ENCODE results near the gene CUBN.
"Not testable (repeated sequence)": the region's sequence is repeated elsewhere in the genome, so short reads cannot be mapped to it uniquely, and the experiment has no call there.

The CUBN gene

GRCh38 chr10:17031637-17032635 is 97.7 kb downstream of the CUBN start:
- DNase-seq: no peak

DNA sequence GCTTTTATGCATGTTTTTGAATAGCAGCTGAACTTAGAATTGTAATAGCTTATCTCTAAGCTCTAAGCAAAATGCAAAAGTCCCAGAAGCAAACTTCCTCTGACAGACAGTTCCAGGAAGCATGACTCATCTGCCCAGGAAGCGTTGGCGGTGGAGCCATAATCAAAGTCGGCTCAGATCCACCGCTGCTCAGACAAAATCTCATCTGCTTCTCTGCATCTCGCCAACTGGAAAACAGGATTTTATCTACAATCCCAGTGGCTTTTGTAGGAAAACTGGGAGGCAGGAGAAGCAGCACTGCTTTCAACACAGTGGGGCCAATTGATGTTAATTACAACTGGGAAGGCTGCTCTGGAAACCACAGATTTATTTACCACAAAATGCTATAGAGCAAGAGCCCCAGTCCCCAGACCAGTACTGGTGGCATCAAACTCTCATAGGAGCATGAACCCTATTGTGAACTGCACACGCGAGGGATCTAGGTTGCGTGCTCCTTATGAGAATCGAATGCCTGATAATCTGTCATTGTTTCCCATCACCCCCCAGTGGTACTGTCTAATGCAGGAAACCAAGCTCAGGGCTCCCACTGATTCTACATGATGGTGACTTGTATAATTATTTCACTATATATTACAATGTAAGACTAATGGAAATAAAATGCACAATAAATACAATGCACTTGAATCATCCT is 99.9 kb downstream of the CUBN start:
- DNase-seq: no peak

- no peak for DNase-seq
These were observed 100.4 kb downstream of the CUBN start for GRCh38 chr10:17029239-17029580.

DNA sequence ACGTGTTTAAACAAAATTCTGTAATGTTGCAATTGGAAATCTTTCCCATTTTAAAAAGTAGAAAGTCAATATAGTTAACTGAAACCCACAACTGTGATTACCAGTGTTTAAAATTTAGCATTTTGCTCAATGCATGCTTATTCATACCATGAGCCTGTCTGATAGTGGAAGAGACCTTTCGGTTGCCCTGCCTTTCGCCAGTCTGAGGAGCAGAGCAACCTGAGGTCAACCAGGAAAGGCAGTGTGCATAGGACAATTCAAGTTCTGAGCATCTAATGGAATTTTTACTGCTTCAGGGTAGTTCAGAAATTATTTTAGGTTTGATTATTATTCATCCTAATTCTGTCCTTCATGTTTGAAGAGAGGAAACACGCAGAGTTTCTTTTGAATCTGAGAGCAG is 100.8 kb downstream of the CUBN start:
- no peak for DNase-seq

- no peak for DNase-seq
These were observed 102.7 kb downstream of the CUBN start for GRCh38 chr10:17026686-17027485.

- DNase-seq: no peak
These were observed 103.9 kb downstream of the CUBN start for GRCh38 chr10:17025444-17026295.

DNA sequence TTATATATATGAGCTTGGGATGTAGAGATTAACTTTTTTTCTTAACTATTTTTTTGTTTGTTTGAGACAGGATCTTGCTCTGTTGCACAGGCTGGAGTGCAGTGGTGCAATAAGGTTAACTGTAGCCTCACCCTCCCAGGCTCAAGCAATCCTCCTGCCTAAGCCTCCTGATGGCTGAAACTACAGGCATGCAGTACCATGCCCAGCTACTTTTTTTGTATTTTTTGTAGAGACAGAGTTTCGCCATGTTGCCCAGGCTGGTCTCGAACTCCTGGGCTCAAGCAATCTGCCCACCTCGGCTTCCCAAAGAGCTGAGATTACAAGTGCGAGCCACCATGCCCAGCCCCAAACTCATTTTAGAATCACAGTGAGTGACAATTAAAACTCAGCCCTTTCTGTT is 105.2 kb downstream of the CUBN start:
- DNase-seq: no peak

DNA sequence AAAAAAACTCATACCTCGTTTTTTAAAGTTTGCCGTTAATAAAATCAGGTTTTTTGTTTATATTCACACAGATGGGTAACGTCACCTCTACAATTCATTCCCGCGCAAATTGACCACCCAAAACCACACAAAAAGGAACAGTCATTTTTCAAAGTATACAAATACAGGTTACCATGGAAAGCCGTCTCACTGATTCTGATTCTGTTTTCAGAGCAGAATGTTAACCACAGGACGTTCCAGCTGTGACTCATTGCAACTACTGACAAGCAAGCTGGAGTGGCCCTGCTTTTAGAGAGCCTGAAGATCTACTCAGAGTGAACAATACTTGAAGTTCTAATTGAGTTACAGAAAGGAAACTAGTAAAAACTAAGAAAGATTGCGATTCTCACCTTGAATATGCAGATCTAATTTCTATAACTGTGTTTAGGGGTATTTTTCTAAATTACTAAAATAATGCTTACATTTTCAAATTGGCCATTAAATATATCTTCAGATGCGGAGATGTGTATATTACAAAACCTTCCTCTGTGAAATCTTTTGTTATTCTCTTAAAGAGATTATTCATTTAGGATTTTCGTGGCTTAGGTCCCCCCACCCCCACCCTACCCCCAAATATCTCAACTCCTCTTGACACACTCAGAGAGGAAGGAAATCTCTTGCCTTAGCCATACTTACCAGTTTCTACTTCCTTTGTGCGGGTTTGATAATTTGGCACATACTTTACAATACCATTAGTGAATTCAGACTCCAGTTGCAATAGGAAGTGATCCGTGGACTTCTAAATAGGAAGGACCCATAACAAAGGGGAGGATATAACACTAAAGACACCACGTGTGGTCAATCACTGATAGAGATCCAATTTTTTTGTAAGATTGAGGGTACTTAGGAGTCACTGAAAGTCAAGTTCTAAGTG is 106.0 kb downstream of the CUBN start:
- DNase-seq: no peak

DNA sequence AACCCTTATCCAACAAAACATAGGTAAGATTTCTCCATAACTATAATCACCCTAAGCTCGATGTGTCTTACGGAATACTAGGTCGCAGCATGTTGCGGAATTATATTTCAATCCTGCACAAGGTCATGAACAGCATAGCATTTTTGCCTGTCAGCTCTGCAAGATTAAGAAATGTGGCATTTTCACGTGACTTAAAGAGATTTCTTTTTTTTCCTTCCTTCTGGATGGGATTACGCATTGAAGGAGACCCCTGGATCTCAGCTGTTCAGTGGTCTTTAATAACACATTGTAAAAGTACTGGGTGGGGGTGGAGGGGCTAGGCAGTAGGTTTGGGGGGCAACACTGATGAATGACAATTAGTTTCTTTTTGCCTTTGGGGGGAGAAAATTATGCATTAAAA is 106.7 kb downstream of the CUBN start:
- DNase-seq: no peak

- no peak for DNase-seq
These were observed 107.2 kb downstream of the CUBN start for GRCh38 chr10:17022466-17022825.

- DNase-seq: no peak
These were observed 107.8 kb downstream of the CUBN start for GRCh38 chr10:17021656-17022465.

GRCh38 chr10:17019696-17020095 is 109.9 kb downstream of the CUBN start:
- DNase-seq: no peak

- not testable (repeated sequence) for DNase-seq
These were observed 116.3 kb downstream of the CUBN start for GRCh38 chr10:17013131-17013983.

DNA sequence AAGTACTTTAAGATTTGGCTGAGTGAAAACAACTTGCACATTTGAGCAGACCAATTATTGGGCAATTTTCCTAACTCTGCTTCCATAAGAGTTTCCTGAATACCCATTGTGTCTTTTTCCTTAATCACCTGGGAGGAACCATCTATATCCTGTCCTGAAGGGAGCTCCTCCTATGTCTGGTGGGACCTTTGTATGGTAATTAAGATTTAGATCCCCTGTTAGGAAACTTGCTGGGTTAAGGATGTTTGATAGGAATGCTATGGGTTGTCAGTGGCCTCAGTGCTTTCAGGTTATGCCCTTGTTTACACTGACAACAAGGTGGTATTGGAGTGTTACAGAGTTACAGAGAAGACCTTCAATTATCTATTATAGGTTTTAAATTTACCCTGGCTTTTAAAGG is 116.9 kb downstream of the CUBN start:
- DNase-seq: not testable (repeated sequence)

- DNase-seq: no peak
These were observed 119.1 kb downstream of the CUBN start for GRCh38 chr10:17010363-17011145.

- DNase-seq: no peak
These were observed 120.4 kb downstream of the CUBN start for GRCh38 chr10:17009212-17009700.

GRCh38 chr10:17007418-17007770 is 122.2 kb downstream of the CUBN start:
- DNase-seq: no peak

DNA sequence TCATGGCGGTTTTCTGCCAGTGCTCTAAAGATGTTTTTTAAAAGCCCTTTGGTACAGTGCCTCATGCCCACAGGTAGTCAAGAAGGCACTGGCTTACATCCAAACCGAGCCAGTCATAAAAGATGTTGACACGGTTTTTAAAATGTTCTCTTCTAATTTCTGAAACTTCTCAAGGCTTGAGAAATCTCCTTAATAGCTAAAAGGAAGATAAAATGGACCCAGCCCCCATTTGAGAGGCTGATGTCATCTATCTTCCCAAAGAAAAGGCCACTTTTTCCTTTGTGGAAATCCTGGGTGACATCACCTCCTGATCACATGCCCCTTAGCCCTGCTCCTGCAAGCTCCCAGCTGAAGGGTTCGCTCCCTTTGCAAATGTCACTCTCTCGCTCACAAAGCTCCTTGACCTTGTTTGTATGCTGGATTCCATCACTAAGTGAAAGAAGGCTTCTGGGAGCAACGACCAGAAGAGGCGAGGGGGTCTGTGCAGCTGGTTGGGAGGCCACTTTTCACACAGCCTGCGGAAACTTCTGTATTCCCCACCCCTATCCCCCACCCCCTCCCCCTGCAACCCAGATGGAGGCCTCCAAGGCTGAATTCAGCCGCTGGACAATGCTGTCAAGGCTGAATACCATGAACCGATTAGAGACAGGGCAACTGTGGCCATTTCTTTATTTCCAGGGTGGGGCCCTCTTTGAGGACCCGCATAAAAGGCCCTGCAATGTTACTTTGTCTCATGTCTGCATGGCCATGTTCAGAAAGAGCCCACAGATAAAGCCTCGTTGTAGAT is 122.8 kb downstream of the CUBN start:
- no peak for DNase-seq
